Stomach (tissue), 4 donors: ENCODE measurements around the gene TEAD3.

ENCODE experiments used
- EP300 ChIP-seq: sonication (generic); formaldehyde crosslinking; IDR thresholded peaks from one replicate; pipeline ENCODE4 v1.6.1; 2017; ENCODE audit warnings: antibody characterized with exemption
- POLR2AphosphoS5 ChIP-seq, 3 donors: sonication (generic); formaldehyde crosslinking; IDR thresholded peaks; one replicate each; pipeline ENCODE4 v1.6.1; 2016; ENCODE audit warnings: antibody characterized with exemption in 3 of 3

DNA sequence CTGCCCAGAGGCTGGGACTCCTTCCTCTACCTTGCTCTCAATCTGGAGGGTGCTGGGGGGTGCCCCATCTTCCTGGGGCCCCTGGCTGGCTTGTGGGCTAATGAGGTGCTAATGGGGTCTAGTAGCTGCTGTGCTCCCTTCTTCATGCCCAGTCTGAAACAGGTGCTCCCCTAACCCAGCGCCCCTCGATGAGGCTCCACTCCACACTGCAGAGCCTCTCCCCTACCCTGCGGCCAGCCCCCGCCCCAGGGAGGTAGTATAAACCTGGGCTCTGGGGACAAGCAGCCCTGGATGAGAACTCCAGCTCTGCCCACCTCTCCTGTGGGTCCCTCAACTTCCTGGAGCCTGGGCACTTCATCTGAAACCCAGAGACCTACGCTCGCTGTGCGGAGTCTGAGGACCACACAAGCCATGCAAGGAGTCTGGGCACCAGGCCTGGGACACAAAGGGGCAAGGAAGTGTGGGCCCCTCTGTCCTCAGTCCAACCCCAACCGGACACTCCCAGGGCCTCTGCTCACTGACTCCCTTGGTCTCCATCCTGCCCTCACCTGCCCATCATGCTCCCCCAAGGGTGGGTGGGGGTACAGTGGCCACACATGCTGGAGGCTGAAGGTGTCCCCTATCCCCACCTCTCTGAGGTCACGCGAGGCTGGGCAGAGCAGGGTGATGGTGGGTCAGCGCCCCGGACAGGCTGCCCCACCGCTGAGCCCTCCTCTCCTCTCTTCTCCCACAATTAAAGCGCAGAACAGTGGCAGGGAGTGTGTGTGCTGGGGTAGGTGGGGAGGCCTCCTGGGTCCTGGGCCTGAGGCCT, 22.5 kb downstream of the TEAD3 start:
- TF ChIP-seq POLR2AphosphoS5 (IDR thresholded peaks at IDR 0.05): no peak
- TF ChIP-seq EP300: no peak
